OCI-LY7 (cell line): ENCODE results near the gene GPR146.

Experiments used
- CTCF ChIP-seq: fragments of 200-600 bp; sonication (generic); conservative IDR thresholded peaks from 2 replicates; pipeline ENCODE4 v1.5.1; 2014; ENCODE audit warnings: mild to moderate bottlenecking, antibody characterized with exemption, low read length, moderate library complexity, mixed read lengths
- EZH2phosphoT487 ChIP-seq: fragments of 200-600 bp; sonication (generic); IDR thresholded peaks from 2 replicates; pipeline ENCODE4 v1.6.1; 2018; ENCODE audit warnings: low read depth, borderline replicate concordance, mild to moderate bottlenecking, mixed run types, antibody characterized with exemption, low read length, moderate library complexity, mixed read lengths

GRCh38 chr7:1068013-1068412 is 23.7 kb downstream of the GPR146 start:
- TF ChIP-seq CTCF = no peak
- no peak for TF ChIP-seq EZH2phosphoT487
